ENCODE data around the gene PRRG2.

PRRG2 gene

GRCh38 chr19:49637821-49638738, 57.0 kb downstream of the PRRG2 start:
- no peak for DNase-seq (ENCODE audit: insufficient read length)
- FAIRE-seq = no peak
- TF ChIP-seq POLR2AphosphoS5 (IDR thresholded peaks at IDR 0.05; ENCODE audit: low read depth, low read length) (no peak), POLR2A (IDR thresholded peaks at IDR 0.05; ENCODE audit: low read depth, low read length) (no peak), TAF1 (IDR thresholded peaks at IDR 0.05; ENCODE audit: borderline replicate concordance, low read depth, low read length) (no peak)

GRCh38 chr19:49639401-49640112, 58.4 kb downstream of the PRRG2 start:
- FAIRE-seq (no peak), DNase-seq (ENCODE audit: insufficient read length) (no peak)
- TF ChIP-seq POLR2A (IDR thresholded peaks at IDR 0.05; ENCODE audit: low read depth, low read length) = no peak
- TF ChIP-seq TAF1 (IDR thresholded peaks at IDR 0.05; ENCODE audit: borderline replicate concordance, low read depth, low read length) = no peak
- no peak for TF ChIP-seq POLR2AphosphoS5 (IDR thresholded peaks at IDR 0.05; ENCODE audit: low read depth, low read length)

DNA sequence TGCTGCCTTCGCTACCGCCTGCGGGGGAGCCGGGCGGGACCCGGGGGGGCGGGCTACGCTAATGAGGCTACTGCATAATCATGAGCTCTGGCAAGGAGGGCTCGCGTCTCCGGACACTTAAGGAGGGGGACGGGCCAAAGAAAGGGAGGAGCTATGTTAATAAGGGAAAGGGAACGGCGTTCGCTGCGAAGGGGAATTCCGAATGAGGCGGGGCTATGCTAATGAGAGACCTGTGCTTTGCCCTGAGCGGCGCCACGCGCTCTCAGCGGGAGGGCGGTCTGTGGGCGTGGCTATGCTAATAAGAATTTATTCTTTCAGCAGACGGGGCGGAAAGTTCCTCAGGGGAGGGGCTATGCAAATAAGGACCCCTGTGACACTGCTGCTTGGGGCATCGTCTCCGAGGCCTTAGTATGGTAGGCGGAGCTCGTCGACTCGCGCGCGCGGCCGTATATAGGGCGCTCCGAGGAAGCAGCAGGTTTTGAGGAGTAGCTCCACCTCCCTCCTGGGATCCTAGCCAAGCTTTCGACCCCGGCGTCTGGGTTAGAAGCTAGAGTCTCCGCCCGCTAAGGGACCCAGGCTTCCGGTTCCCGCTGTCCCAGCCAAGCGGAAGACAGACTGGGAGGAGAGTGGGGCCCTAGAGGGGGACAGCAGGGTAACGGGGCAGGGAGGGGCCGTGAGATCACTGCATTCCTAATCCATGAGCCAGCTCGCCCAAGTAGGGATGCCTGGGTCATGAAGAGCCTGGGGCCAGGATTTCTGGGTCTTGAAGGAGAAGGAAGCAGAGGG, 59.2 kb downstream of the PRRG2 start, which contains the start of gene RRAS:
TSS of gene RRAS (minus strand) at position 31 of the 786 bp plus-strand sequence. CDS start 45 bp downstream, outside the sequence.
- peak; percentile 99 for FAIRE-seq
- DNase-seq (ENCODE audit: insufficient read length) = peak; percentile 96
- TF ChIP-seq POLR2A (IDR thresholded peaks at IDR 0.05; ENCODE audit: low read depth, low read length) (peak; percentile 86), TAF1 (IDR thresholded peaks at IDR 0.05; ENCODE audit: borderline replicate concordance, low read depth, low read length) (peak; percentile 64; the same call in 1 of the 2 replicates), POLR2AphosphoS5 (IDR thresholded peaks at IDR 0.05; ENCODE audit: low read depth, low read length) (peak; percentile 84)

Data from GM12892 (cell line).